HepG2 (cell line): ENCODE measurements around the gene SCG2. TPM values are rescaled to one million over a fixed set of nuclear protein-coding genes. Genes with fewer than 3 reads are reported as not detected.

Experiments
- ATAC-seq: fragments of 200-7000 bp; cut with Tn5 transposase; 3 replicates; pipeline ENCODE4 v1.9.1; 2020; ENCODE audit warnings: mild to moderate bottlenecking, moderate library complexity
- BruUV-seq: library from RNA; stranded (reverse); fragments of 400-500 nt; replicated peaks from 2 replicates; lab custom pipeline; 2021; lab: Mats Ljungman, UMichigan
- CTCF ChIA-PET: fragments of 300-600 bp; formaldehyde crosslinking; extraction: SDS; loops from one replicate; lab custom pipeline; 2021; ENCODE audit warnings: low total read pairs, inconsistent platforms, low intra/inter-chr PET ratio; lab: Yijun Ruan, JAX
- POLR2A ChIA-PET: fragments of 350-600 bp; sonication (Branson Sonifier 250); formaldehyde crosslinking; loops from one replicate; lab custom pipeline; 2020; ENCODE audit warnings: antibody characterized with exemption, inconsistent platforms; lab: Yijun Ruan, JAX
- DNase-seq: peaks from one replicate; pipeline ENCODE4 v3.0.0-alpha.2; 2015; ENCODE audit warnings: low spot score
- FAIRE-seq: peaks from 3 replicates; lab custom pipeline; 2011; peaks lifted over from hg19 to GRCh38; lab: Jason Lieb, UNC
- H2AFZ ChIP-seq: one replicate; pipeline ENCODE4 v1.6.1; 2011; ENCODE audit warnings: low read length, inconsistent platforms
- H3K27ac ChIP-seq: fragments of 300-600 bp; 3 replicates; pipeline ENCODE4 v1.8.0; 2011; ENCODE audit warnings: mixed run types, mild to moderate bottlenecking, mixed read lengths, low read length, inconsistent platforms; ENCODE audit not compliant: insufficient read depth; ENCODE audit errors: extremely low read length
- H3K27me3 ChIP-seq, 2 experiments: fragments of 200-600 bp in 1 of 2; 2 replicates in 1 of 2; 3 replicates in 1 of 2; pipeline versions ENCODE4 v1.6.0 to v1.8.0; 2011; ENCODE audit warnings: low read length in 2 of 2, mild to moderate bottlenecking in 2 of 2, moderate library complexity in 2 of 2, inconsistent platforms in 1 of 2; ENCODE audit not compliant: insufficient read depth in 2 of 2, control insufficient read depth in 1 of 2
- H3K36me3 ChIP-seq, 2 experiments: fragments of 200-600 bp in 1 of 2; replicated peaks in 1 of 2; 2 replicates in 1 of 2; 3 replicates in 1 of 2; pipeline versions ENCODE4 v1.5.1 to v1.8.0; 2011; ENCODE audit warnings: low read length in 2 of 2, inconsistent platforms in 1 of 2; ENCODE audit not compliant: insufficient read depth in 2 of 2, control insufficient read depth in 1 of 2
- H3K4me1 ChIP-seq: 2 replicates; pipeline ENCODE4 v1.5.1; 2012; ENCODE audit warnings: low read length, inconsistent platforms; ENCODE audit not compliant: insufficient read depth
- H3K4me2 ChIP-seq: 2 replicates; pipeline ENCODE4 v1.6.0; 2011; ENCODE audit warnings: low read depth, low read length, inconsistent platforms
- H3K4me3 ChIP-seq, 3 experiments: fragments of 200-600 bp in 1 of 3; sonication (generic), shearing (Covaris generic) in 1 of 3; replicated peaks in 1 of 3; 2 replicates each; pipeline ENCODE4 v1.5.1; 2011 to 2016; ENCODE audit warnings: low read length in 3 of 3, inconsistent platforms in 2 of 3, low read depth in 2 of 3, mild to moderate bottlenecking in 2 of 3, control low read depth in 1 of 3, mixed read lengths in 1 of 3; ENCODE audit not compliant: insufficient read depth in 1 of 3
- H3K79me2 ChIP-seq: one replicate; pipeline ENCODE4 v1.6.1; 2011; ENCODE audit warnings: low read length, inconsistent platforms; ENCODE audit not compliant: insufficient read depth
- H3K9ac ChIP-seq: 2 replicates; pipeline ENCODE4 v1.6.0; 2011; ENCODE audit warnings: mild to moderate bottlenecking, low read depth, low read length, inconsistent platforms; ENCODE audit not compliant: insufficient read depth
- H3K9me3 ChIP-seq: 2 replicates; pipeline ENCODE4 v1.5.1; 2012; ENCODE audit warnings: mild to moderate bottlenecking, low read length
- H4K20me1 ChIP-seq: 2 replicates; pipeline ENCODE4 v1.6.0; 2011; ENCODE audit warnings: inconsistent platforms, mild to moderate bottlenecking, low read length, moderate library complexity; ENCODE audit not compliant: insufficient read depth
- ELF4 ChIP-seq: sonication (generic); formaldehyde crosslinking; IDR thresholded peaks from 2 replicates; pipeline ENCODE4 v1.5.0; 2020; ENCODE audit warnings: missing genetic modification reagents, mild to moderate bottlenecking, moderate library complexity, borderline replicate concordance
- HOXA9 ChIP-seq: sonication (generic); formaldehyde crosslinking; IDR thresholded peaks from 2 replicates; pipeline ENCODE4 v1.8.1; 2022; ENCODE audit warnings: missing genetic modification reagents, mild to moderate bottlenecking, moderate library complexity, borderline replicate concordance
- KDM5A ChIP-seq: fragments of 200-600 bp; sonication (generic); IDR thresholded peaks from 2 replicates; pipeline ENCODE4 v1.7.0; 2018; ENCODE audit warnings: antibody characterized with exemption, mild to moderate bottlenecking, low read length, borderline replicate concordance
- KMT2A ChIP-seq: sonication (generic); formaldehyde crosslinking; IDR thresholded peaks from 2 replicates; pipeline ENCODE4 v1.4.0; 2020; ENCODE audit warnings: missing genetic modification reagents
- MBNL3 ChIP-seq: fragments of 250-450 bp; sonication (Bioruptor Pico); conservative IDR thresholded peaks from 2 replicates; pipeline ENCODE4 v1.8.0; 2022; ENCODE audit warnings: mild to moderate bottlenecking, inconsistent platforms
- TAF1 ChIP-seq: sonication (generic); formaldehyde crosslinking; IDR thresholded peaks from 2 replicates; pipeline ENCODE4 v1.4.0; 2020; ENCODE audit warnings: missing genetic modification reagents
- ZNF124 ChIP-seq: sonication (generic); formaldehyde crosslinking; IDR thresholded peaks from 2 replicates; pipeline ENCODE4 v1.4.0; 2020; ENCODE audit warnings: missing genetic modification reagents
- ZNF530 ChIP-seq: sonication (generic); formaldehyde crosslinking; IDR thresholded peaks from 2 replicates; pipeline ENCODE4 v1.5.0; 2020; ENCODE audit warnings: low read depth, mild to moderate bottlenecking, missing genetic modification reagents
- WGBS: methylation state at CpG from one replicate; pipeline ENCODE4 v1.1.6; 2017; ENCODE audit warnings: low lambda C conversion rate; 5-methylcytosine and 5-hydroxymethylcytosine counted together
- in situ Hi-C: cut with HindIII; loops from 2 replicates; pipeline ENCODE4 v1.10.0; 2017; ENCODE audit warnings: low pct_unique_long_range_greater_than_20kb; ENCODE audit not compliant: extremely low pct_ligation_motif_present
- intact Hi-C: fragments of 100-400 bp; cut with micrococcal nuclease; formaldehyde crosslinking; loops from one replicate; pipeline ENCODE4 v1.10.0; 2022; ENCODE audit not compliant: unreplicated experiment
- polyA plus RNA-seq, 8 experiments: library from polyadenylated mRNA; depleted of rRNA in 3 of 8; stranded (reverse) in 7 of 8; unstranded in 1 of 8; fragments of >200 nt; fragmentation: Illumina TruSeq in 4 of 8; extraction: Trizol in 4 of 8; gene quantifications; 2 replicates each; pipeline versions ENCODE4 v1.2.1 to v1.2.3, GENCODE V29; 2011 to 2016; ENCODE audit warnings: low read depth in 4 of 8, missing spikeins in 1 of 8, mixed read lengths in 1 of 8; ENCODE audit not compliant: insufficient read depth in 1 of 8
- total RNA-seq, 5 experiments: library from RNA; depleted of rRNA; stranded (reverse); fragments of >200 nt; fragmentation: Illumina TruSeq; extraction: Trizol; gene quantifications; 2 replicates each; pipeline ENCODE4 v1.2.3, GENCODE V29; 2016; ENCODE audit warnings: low read depth in 1 of 5
- TF ChIP-seq, protein P1 (sequence below): sonication (generic); formaldehyde crosslinking; IDR thresholded peaks from 2 replicates; pipeline ENCODE4 v1.5.1; 2020; ENCODE audit warnings: missing genetic modification reagents, mild to moderate bottlenecking, borderline replicate concordance

The SCG2 gene
- total and polyA plus RNA-seq, 2 of the 13 experiments (the other 11 are each of a cell fraction or from before 2014, with no cell fraction given): not detected

DNA sequence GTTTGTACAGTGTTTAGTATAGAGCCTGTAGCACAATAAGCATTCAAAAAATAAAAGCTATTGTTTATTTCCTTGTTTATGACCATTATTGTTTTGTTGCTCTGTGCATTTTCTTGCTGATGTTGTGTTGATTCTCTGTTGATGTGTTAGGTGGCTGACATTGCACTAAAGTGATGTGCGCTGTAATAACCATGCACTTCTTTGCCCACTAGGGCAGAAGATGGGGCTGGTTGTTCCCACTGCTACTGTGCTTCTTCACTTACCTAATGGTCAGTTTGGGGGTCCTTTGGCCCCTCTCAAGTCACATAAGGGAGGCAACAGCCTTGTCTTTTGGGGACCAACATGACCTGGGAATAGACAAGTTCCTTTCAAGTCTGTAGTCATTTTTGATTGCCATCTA lies 6.0 kb downstream of the SCG2 start:
- H4K20me1 ChIP-seq: no peaks in the 10 kb centered on the region
- no peaks in the 10 kb centered on the region for H3K79me2 ChIP-seq
- DNase-seq (no peak), FAIRE-seq (no peak), ATAC-seq (no peak)
- intact Hi-C loops (no loop called here), in situ Hi-C loops (no loop called here)
- H3K36me3 ChIP-seq: no peaks in the 10 kb centered on the region
- no peak overlapping the region for H2AFZ ChIP-seq
- 53% methylated on average over 1 of the region's 1 CpG for WGBS
- no peaks in the 10 kb centered on the region for H3K27me3 ChIP-seq
- no peak overlapping the region for H3K27ac ChIP-seq
- H3K4me1 ChIP-seq: no peaks in the 10 kb centered on the region
- no peak overlapping the region for H3K9ac ChIP-seq
- no peak overlapping the region for H3K4me2 ChIP-seq
- H3K9me3 ChIP-seq: no peaks in the 10 kb centered on the region
- ChIA-PET CTCF (no interaction called here), POLR2A (no interaction called here)
- no TSS peak for BruUV-seq
- TF ChIP-seq, protein P1, sequence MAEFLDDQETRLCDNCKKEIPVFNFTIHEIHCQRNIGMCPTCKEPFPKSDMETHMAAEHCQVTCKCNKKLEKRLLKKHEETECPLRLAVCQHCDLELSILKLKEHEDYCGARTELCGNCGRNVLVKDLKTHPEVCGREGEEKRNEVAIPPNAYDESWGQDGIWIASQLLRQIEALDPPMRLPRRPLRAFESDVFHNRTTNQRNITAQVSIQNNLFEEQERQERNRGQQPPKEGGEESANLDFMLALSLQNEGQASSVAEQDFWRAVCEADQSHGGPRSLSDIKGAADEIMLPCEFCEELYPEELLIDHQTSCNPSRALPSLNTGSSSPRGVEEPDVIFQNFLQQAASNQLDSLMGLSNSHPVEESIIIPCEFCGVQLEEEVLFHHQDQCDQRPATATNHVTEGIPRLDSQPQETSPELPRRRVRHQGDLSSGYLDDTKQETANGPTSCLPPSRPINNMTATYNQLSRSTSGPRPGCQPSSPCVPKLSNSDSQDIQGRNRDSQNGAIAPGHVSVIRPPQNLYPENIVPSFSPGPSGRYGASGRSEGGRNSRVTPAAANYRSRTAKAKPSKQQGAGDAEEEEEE (CRISPR knock-in tag): no peak
- no peak for TF ChIP-seq HOXA9 (CRISPR knock-in tag)
- no peak for TF ChIP-seq TAF1 (CRISPR knock-in tag)
- H3K4me3 ChIP-seq: no peak overlapping the region

DNA sequence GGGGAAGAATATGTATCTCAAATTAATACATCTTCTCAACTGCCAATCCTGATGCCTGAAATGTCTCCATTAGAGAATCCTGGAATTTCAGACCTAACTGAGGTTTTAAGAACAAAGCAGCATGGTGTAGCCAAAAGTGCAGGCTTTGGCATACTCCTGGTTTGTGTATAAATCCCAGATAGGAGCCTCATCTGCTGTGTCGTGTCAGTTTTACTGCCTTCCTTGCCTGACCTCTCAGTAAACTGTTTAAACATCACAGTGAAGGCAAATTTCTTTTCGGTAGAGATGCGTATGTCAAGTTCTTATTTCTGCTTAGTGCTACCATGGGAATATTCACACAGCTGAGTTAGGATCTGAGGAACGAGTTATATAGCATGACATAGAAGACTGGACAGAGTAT lies 7.3 kb downstream of the SCG2 start:
- Histone ChIP-seq H3K79me2 (no peaks in the 10 kb centered on the region), H3K4me3 (no peak overlapping the region), H3K9me3 (no peaks in the 10 kb centered on the region), H3K36me3 (no peaks in the 10 kb centered on the region), H3K27ac (no peak overlapping the region), H4K20me1 (no peaks in the 10 kb centered on the region), H3K9ac (no peak overlapping the region)
- 46% methylated on average over 4 of the region's 4 CpGs for WGBS
- no peak for FAIRE-seq
- POLR2A ChIA-PET: no interaction called here
- no TSS peak for BruUV-seq
- no peak for DNase-seq
- in situ Hi-C loops: no loop called here
- no peak for TF ChIP-seq MBNL3 (CRISPR knock-in tag)
- TF ChIP-seq ZNF530 (CRISPR knock-in tag): no peak
- TF ChIP-seq KDM5A: no peak
- no peak for TF ChIP-seq ZNF124
- no peak for TF ChIP-seq KMT2A (CRISPR knock-in tag)
- TF ChIP-seq ELF4 (CRISPR knock-in tag): no peak
- TF ChIP-seq, all 625 proteins: peak for 0
- CTCF ChIA-PET: no interaction called here
- Histone ChIP-seq H3K27me3 (no peaks in the 10 kb centered on the region), H2AFZ (no peak overlapping the region), H3K4me2 (no peak overlapping the region), H3K4me1 (no peaks in the 10 kb centered on the region)
- no peak for ATAC-seq
- intact Hi-C loops: no loop called here
